GM19468 (cell line): ENCODE data around the gene C12orf60.
"Not testable (repeated sequence)": the region's sequence is repeated elsewhere in the genome, so short reads cannot be mapped to it uniquely, and the experiment has no call there.

Experiments used
- ATAC-seq: cut with Tn5 transposase; IDR thresholded peaks from one replicate; pipeline ENCODE4 v1.9.1; 2021; ENCODE audit warnings: mild to moderate bottlenecking, moderate library complexity, moderate number of reproducible peaks; ENCODE audit not compliant: unreplicated experiment; ENCODE audit errors: extremely low read depth

Gene C12orf60, protein sequence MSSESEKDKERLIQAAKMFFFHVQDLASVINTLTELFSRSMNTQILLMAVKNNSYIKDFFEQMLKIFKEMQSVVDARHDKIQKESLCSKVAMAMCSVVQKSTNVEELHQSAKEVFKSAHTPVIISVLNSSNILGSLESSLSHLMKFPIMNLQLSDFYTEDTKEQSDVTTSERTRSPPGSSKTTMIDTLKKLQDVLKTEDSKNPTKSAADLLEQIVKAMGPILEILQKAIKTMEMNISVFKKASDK

GRCh38 chr12:14803011-14803829, at the start of gene C12orf60, which contains the start of gene WBP11:
Gene C12orf60, plus strand, starts transcription at chr12:14803670. Its CDS starts 19,266 bp downstream, at chr12:14822936.
Gene WBP11, minus strand, starts transcription at chr12:14803478. Its CDS starts 2,095 bp downstream, at chr12:14801383.
- peak; percentile 99 for ATAC-seq

- no peak for ATAC-seq
These were observed 46.9 kb upstream of the C12orf60 start for GRCh38 chr12:14756334-14757143.

- not testable (repeated sequence) for ATAC-seq
These were observed 43.7 kb upstream of the C12orf60 start for GRCh38 chr12:14759711-14760280.

DNA sequence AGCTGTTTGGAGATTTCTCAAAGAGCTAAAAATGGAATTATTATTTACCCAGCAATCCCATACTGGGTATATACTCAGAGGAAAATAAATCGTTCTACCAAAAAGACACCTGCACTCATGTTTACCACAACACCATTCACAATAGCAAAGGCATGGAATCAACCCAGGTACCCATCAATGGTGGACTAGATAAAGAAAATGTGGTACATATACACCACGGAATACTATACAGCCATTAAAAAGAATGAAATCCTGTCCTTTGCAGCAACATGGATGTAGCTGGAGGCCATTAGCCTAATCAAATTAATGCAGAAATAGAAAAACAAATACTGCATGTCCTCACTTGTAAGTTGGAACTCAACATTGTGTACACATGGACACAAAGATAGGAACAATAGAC, 38.1 kb upstream of the C12orf60 start:
- no peak for ATAC-seq

DNA sequence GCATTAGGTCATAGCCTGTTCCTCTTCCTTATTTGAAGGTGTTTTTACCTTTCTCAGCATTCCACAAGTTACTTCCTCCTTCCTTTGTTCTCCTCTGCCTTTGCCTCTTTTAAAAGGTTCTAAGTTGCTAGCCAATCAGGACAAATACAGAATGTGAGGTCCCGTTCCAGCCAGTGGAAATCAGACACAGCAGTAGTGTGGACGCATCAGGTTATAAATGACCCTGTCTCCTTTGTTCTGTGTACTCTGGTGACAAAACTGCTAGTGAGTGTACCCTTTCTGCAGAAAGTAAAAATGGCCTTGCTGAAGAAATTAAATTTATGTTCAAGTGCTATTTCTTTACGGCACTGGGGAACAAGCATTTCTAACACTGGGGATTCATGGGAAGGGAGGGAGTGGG, 37.5 kb upstream of the C12orf60 start:
- not testable (repeated sequence) for ATAC-seq

DNA sequence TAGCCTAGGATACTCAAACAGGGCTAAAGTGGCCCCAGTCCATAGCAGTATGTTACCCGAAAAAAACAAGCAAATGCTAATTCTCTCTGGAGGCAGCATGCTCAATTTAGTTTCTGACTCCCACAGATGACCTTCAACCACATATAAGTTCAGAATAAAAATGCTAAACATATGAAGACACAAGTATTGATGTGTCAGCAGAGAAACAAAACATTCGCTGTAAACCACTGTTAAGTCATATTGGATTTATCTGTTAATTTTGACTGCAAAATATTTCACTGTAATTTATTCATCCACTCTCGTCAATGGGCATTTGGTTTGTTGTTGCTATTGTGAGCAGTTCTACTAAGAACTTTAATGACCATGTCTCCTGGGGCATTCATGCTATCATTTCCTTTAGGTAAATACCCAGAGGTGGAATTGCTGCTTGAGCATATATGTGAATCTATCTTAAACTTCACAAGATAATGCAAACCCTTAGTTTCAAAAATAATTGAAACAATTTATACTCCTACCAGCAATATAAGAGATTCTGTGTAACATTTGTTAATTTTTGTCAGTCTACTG, 36.7 kb upstream of the C12orf60 start:
- ATAC-seq: no peak

DNA sequence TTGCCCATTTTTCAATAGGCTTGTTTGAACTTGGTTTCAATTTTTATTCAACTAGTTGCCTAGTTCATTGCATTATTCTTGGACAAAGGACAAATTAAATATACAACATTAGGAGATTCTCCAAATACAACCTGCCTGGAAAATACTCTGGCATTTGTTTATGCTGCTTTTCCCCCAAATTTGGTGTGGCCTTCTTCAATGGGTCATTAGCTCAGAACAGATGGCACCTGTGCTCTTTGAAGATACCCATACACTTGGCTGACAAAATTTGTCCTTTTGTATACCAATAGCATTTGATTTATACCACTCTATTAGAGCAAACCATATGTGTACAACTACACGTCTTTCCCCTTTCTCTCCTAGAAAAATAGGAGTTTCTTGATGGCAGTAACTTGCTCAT, 35.9 kb upstream of the C12orf60 start:
- no peak for ATAC-seq

GRCh38 chr12:14768823-14769405, 34.6 kb upstream of the C12orf60 start:
- no peak for ATAC-seq

GRCh38 chr12:14769466-14769968, 34.0 kb upstream of the C12orf60 start:
- ATAC-seq: no peak

GRCh38 chr12:14769969-14770495, 33.4 kb upstream of the C12orf60 start:
- ATAC-seq: peak; percentile 30

DNA sequence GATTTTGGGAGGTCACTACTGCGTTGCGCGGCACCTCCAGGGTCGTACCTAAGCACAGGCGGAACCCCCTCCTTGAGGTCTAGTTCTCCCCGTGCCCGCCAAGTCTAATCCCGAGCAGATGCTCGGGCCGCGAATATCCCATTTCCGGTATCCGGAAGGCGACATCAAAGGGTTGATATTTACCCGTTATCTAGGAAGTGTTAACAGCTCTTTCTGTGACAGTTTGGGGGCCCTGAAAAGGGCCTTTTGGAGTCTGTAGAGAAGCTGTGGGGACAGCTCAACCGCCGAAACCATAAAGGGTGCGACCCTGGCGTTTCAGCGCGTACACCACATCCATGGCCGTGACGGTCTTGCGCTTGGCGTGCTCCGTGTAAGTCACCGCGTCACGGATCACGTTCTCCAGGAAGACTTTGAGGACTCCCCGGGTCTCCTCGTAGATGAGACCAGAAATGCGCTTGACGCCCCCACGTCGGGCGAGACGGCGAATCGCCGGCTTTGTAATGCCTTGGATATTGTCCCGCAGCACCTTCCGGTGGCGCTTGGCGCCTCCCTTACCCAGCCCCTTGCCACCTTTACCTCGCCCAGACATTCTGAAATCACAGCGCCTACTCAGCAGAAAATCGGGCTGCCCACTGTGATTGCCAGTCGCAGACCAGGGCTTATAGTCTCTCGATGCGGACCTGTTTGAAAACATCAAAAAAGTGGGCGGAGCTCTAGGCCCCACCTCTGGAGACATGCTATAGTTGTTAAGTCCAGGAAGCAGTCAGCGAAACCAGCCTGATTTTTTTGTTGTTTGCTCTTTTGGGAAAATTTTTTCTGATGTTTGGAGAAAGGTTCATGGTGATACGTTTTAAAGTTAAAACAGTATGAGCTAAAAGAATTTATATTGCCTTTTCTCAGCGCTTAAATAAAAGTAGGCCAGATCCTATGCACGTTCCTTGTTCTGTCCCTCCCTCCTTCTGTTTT, 32.7 kb upstream of the C12orf60 start:
- ATAC-seq: peak; percentile 24

DNA sequence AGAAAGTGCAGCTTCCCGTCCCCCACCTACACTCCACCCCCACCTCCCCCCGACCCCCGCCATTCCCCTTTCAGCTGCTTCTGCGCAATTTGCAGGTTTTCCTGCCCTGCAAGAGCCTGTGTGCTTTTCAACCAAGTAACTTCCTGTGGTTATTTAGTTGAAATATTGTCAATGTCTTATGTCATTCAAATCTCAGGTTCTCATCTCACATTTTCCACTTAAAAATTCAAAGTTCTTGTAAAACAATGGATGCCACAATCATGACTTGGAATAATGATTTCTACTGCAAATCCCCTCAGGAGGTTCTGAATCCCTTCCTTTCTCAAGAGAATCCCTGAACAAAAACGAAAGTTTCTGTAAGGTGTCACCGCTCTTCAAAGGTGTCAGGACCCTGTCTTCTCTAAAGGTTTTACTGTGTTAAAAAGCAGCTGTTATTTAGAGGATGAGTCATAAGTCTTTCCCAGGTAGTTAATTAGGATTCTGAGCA, 31.8 kb upstream of the C12orf60 start:
- ATAC-seq: no peak

DNA sequence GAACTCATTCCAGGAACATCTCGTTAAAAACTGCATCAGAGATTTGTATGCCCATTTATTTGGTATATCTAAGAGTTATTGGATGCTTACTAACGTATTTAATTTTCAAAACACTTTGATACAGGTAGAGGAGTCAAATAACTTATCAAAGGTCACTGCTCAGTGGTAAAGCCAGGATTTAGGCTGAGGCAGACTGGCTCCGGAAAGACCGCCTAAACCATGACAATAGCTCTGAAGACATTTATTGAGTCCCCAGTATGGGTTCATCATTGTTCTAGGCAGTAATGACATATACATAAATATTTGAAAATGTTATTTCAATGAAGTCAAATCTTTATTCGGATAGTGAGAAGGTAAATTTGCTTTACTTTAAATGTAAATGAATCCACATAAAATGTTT, 30.5 kb upstream of the C12orf60 start:
- ATAC-seq: no peak

DNA sequence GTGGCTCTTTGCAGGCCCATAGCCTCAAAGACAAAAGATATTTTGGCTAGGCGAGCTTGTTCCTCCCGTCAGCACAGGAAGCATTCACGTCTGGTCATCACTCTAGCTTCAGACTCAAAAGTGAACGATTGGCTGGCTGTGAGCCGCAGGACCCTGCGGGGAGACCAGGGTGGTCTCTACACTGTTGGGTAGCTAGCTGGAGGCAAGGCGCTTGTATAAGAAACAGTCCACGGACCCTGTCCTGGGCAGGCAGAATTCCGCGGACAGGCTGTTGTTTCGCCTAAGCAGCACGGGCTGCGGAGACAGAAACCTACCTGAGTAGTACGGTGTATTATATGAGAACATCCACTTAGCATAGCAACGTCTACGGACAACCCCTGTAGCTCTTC, 29.8 kb upstream of the C12orf60 start:
- ATAC-seq: peak; percentile 2

DNA sequence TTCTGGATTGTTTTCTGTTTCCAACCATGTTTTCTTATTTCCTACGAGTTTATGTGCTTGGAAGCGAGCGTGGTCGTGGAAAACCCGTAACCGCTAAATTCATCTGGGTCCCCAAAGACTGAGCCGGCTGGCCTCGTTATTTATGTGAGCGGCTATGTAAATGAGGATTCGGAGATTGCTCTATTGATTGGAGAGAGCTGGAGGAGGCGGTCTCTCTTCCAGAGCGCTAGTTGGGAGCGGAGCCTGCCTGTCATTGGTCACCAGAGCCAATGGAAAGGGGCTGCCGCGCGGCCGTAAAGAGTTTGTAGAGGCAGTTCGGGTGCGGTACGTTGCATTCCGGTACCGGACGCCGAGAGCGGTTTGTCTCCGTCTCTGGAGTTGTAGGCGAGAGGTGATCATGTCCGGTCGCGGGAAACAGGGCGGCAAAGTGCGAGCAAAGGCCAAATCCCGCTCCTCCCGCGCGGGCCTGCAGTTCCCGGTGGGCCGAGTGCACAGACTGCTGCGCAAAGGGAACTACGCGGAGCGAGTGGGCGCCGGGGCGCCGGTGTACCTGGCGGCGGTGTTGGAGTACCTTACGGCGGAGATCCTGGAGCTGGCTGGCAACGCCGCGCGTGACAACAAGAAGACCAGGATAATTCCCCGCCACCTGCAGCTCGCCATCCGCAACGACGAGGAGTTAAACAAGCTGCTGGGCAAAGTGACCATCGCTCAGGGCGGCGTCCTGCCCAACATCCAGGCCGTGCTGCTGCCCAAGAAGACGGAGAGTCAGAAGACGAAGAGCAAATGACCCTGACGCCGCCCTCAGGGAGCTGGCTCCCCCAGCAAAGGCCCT, 29.2 kb upstream of the C12orf60 start:
- peak; percentile 24 for ATAC-seq

GRCh38 chr12:14774906-14775635, 28.4 kb upstream of the C12orf60 start:
- ATAC-seq: no peak

- ATAC-seq: no peak
These were observed 27.9 kb upstream of the C12orf60 start for GRCh38 chr12:14775636-14775980.
